Right renal pelvis (tissue), 4 donors: Measurements from ENCODE around the gene PNMA6F. TPM values are rescaled to one million over a fixed set of nuclear protein-coding genes. Genes with fewer than 3 reads are reported as not detected.
"Not testable (repeated sequence)": the region's sequence is repeated elsewhere in the genome, so short reads cannot be mapped to it uniquely, and the experiment has no call there.

Experiments
- DNase-seq, 4 donors: peaks; one replicate each; pipeline ENCODE4 v3.0.0-alpha.2; 2013; ENCODE audit warnings: low read depth in 4 of 4, low spot score in 3 of 4, missing footprints in 1 of 4
- polyA plus RNA-seq, 4 donors: library from polyadenylated mRNA; unstranded; fragments of 120-200 nt; gene quantifications; one replicate each; pipeline ENCODE4 v1.2.1, GENCODE V29; 2013; ENCODE audit not compliant: insufficient read length in 4 of 4

The PNMA6F gene
- polyA plus RNA-seq, 4 donors: 0.06 to 0.22 (median 0.18) TPM

DNA sequence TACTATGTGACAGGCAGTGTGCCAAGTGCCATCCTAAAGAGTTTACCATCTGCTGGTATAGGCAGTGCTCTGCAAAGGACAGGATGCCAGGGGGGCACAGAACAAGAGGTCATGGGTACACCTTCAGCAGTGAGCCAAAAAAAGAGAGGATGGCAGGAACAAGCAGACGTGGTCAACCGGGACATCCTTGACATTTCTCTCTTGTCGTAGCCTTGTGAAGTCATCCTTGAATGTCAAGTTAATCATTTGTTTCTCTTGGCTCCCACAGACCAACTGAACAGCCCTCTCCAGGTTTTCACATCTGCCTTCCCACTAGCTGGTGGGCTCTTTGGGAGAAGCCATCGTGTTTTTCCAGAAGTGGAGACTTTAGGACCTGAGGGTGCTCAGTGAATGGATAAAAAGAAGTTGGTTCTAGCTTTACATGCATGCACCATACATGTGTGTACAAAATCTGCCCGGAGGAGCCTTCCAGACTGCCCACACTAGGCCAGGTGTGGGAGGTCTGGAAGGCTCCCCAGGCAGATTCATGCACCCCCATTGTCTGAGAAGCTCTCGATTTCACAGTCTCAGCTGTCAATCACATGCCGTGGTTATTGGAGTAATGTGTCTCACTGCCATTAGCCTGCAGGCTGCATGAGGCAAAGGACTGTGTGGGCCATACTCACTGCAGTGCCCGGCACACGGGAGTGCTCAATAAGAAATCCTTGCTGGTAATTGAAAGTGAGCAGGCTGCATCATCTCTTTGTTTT, 16.4 kb downstream of the PNMA6F start:
- DNase-seq: no peak

- DNase-seq: no peak
Measured at GRCh38 chrX:153303276-153304262, 18.0 kb downstream of the PNMA6F start.

GRCh38 chrX:153302796-153303195, 18.8 kb downstream of the PNMA6F start:
- DNase-seq: no peak

DNA sequence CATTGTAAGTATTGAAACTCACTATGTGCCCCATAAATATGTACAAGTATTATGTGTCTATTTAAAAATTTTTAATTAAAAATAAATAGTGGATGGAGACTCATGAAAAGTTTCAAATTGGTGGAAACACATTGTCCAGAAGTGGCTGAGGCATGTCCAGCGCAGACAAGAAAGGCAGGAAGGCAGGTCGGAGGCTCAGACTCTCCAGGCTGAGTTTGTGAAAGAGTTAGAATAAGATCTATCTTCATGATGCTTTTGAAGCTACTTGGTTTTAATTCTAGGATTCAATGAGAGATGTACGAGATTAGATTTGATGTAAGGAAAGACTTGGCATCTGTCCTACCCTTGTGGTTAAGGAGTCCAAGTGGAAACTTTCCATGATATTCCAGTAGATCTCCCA, 19.8 kb downstream of the PNMA6F start:
- DNase-seq: no peak

GRCh38 chrX:153299855-153300254, 21.7 kb downstream of the PNMA6F start:
- no peak for DNase-seq

DNA sequence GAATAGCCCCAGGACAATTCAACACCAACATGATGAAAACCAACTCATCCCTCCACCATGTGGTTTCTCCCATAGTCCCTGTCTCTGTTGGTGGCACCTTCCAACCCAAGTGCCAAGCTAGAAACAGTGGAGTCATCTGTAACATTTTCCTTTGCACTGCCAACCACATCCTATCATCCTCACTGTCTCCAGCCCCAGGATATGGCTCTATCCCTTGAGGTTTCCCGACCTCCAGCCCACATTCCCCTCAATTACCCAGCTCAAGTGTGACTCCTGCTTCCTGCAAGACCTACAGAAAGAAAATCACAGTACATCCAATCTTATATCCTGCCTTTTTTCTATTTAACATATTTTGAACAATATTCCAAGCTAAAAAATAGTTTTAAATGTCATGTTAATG, 24.2 kb downstream of the PNMA6F start:
- no peak for DNase-seq

DNA sequence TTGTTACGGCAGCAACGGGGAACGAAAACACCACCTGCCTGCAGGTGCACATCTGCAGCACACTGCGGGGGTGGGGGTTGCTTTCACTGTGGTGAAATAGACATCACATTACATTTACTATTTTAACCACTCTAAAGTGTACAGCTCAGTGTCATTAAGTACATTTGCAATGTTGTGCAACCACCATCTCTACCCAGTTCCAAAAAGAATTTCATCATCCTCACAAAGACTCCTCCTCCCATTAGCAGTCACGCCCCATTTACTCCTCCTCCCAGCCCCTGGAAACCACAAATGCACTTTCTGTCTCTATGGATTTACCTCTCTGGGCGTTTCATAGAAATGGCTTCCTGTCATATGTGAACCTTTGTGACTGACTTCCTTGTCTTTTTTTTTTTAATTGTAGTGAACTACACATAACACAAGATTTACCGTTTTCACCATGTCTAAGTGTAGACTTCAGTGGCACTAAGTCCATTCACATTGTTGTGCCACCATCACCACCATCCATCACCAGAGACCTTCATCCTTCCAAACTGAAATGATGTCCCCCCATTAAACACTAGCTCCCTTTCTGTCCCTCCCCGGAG, 28.0 kb downstream of the PNMA6F start:
- not testable (repeated sequence) for DNase-seq

- DNase-seq: not testable (repeated sequence)
Measured at GRCh38 chrX:153288807-153289206, 32.8 kb downstream of the PNMA6F start.

DNA sequence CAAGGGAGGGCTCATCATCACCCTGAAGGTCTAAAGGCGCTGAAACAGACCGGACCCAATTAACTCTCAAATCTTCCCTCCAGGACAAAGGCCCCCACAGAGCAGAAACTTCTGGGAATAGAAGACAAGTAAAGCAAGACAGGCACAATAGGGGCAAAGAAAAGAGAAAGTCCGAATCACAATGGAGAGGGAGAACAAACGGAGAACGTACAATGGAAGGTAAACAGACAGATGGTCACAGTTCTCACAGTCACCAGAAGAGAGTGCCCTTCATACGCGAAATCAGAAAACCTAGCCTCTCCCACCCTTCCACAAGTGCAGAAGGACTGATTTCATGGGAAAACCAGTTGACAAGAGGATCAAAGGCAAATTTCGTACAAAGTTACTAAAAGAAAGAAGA, 35.9 kb downstream of the PNMA6F start:
- not testable (repeated sequence) for DNase-seq

DNA sequence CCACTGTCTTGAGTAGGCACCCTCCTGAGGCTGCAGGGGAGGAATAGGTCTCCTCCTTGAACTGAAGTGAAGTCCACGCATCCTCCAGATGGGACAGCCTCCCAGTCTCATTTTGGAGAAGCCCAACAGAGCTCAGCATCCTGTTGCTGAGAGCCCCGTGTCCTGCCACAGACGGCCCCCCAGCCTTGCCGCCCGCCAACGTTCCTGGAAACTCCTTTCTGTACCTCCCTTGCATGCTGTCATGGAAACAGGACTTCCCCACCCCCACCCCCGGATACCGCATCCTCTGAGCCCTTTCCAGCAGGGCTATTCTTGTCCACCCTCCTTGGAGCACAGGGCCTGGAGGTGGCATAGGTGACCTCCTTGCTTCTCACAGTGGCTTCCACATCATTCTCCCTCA, 37.6 kb downstream of the PNMA6F start:
- not testable (repeated sequence) for DNase-seq

DNA sequence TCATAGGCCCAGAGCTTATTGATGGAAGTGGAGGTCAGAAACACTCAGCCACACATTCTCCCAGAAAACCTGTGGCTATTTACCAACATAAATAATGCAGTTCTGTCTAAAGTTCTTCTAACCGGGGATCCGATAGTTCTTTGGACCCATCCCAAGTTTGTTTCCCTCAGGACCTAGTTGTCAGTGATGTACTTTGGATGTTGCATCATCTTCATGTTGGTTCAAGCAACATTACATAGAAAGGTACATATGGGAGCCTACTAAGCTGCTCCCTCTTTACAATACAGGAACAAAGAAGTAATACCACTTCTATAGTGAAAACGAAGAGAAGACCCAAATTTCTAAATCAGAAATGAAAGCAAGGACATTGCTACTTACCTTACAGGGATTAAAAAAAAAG, 39.8 kb downstream of the PNMA6F start:
- DNase-seq: not testable (repeated sequence)

GRCh38 chrX:153279304-153279703, 42.3 kb downstream of the PNMA6F start:
- not testable (repeated sequence) for DNase-seq

DNA sequence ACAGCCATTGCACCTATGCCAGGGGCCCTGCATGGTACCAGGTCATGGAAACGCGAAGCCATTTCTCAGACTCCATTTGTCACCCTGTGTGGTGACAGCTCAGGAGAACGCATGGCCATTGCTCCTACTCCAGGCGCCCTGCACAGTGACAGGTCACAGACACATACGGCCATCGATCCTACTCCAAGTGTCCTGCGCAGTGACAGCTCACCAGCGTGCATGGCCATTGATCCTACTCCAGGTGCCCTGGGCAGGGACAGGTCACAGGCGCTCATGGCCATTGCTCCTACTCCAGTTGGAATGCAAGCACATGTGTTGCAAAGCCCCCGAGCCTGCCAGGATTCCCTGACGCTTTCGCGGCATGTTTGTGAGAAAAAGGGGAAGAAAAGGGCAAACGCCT, 45.5 kb downstream of the PNMA6F start:
- DNase-seq: not testable (repeated sequence)

DNA sequence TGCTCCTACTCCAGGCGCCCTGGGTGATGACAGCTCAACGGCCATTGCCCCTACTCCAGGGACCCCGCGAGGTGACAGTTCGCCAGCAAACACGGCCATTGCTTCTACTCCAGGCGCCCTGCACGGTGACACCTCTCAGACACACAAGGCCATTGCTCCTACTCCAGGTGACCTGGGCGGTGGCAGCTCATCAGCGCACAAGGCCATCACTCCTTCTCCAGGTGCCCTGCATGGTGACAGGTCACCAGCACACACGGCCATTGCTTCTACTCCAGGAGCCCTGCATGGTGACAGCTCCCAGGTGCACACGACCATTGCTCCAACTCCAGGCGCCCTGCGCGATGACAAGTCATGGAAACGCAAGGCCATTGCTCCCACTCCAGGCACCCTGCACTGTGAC, 46.1 kb downstream of the PNMA6F start:
- not testable (repeated sequence) for DNase-seq

DNA sequence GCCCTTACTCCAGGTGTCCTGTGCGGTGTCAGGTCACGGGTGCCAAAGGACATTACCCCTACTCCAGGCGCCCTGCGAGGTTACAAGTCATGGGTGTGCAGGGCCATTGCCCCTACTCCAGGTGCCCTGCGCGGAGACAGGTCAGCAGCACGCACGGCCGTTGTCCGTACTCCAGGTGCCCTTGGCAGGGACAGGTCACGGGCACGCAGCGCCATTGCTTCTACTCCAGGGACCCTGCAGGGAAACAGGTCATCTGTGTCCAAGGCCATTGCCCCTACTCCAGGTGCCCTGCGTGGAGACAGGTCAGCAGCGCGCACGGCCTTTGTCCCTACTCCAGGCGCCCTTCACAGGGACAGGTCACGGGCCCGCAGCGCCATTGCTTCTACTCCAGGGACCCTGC, 49.0 kb downstream of the PNMA6F start:
- not testable (repeated sequence) for DNase-seq

DNA sequence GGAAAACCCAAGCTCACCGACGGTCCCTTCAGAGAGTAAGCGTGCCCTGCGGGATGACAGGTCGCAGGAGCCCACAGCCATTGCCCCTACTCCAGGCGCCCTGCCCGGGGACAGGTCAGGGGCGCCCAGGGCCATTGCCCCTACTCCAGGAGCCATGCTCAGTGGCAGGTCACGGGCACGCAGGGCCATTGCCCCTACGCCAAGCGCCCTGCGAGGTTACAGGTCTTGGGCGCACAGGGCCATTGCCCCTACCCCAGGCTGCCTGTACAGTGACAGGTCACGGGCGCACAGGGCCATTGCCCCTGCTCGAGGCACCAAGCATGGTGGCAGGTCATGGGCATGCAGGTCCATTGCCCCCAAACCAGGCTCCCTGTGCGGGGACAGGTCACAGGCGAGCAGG, 49.5 kb downstream of the PNMA6F start:
- not testable (repeated sequence) for DNase-seq

Other genes starting within 250 kb of the PNMA6F start
- gene PNMA6A, start 249.3 kb downstream of the PNMA6F start, polyA plus RNA-seq: 10 to 100 TPM in 1 of 4 donors, 1 to 10 TPM in 3; 7.8 to 17.6 (median 9.3) TPM
- not detected for gene MAGEA1, start 142.5 kb downstream of the PNMA6F start, polyA plus RNA-seq
- gene ZNF275, start 12.4 kb upstream of the PNMA6F start, polyA plus RNA-seq: 10 to 100 TPM; 18.7 to 22.2 (median 20.6) TPM
- not detected for gene PNMA6E, start 79.6 kb upstream of the PNMA6F start, polyA plus RNA-seq
- gene ZFP92, start 89.7 kb upstream of the PNMA6F start, polyA plus RNA-seq: 1 to 10 TPM in 1 of 4 donors, under 1 TPM in 3; 0.80 to 1.3 (median 0.87) TPM
- gene TREX2, start 124.3 kb upstream of the PNMA6F start, polyA plus RNA-seq: under 1 TPM; 0.37 to 0.66 (median 0.48) TPM
- gene HAUS7, start 148.8 kb upstream of the PNMA6F start, polyA plus RNA-seq: 10 to 100 TPM; 24.3 to 34.0 (median 27.2) TPM
- gene BGN, start 173.2 kb upstream of the PNMA6F start, polyA plus RNA-seq: 100 to 1,000 TPM; 169 to 230 (median 196) TPM
- gene ATP2B3, start 195.9 kb upstream of the PNMA6F start, polyA plus RNA-seq: under 1 TPM; 0.23 to 0.36 (median 0.31) TPM